K562 (cell line): ENCODE results near the gene SRCAP. TPM values are rescaled to one million over a fixed set of nuclear protein-coding genes. Genes with fewer than 3 reads are reported as not detected.

Experiments
- ATAC-seq: fragments of 200-7000 bp; cut with Tn5 transposase; 3 replicates; pipeline ENCODE4 v1.9.1; 2020; ENCODE audit warnings: moderate library complexity
- BruUV-seq: library from RNA; stranded (reverse); fragments of 400-500 nt; replicated peaks from 2 replicates; lab custom pipeline; 2021; lab: Mats Ljungman, UMichigan
- CTCF ChIA-PET: fragments of 300-600 bp; formaldehyde crosslinking; extraction: SDS; loops from one replicate; lab custom pipeline; 2021; ENCODE audit warnings: low intra/inter-chr PET ratio; lab: Yijun Ruan, JAX
- POLR2A ChIA-PET: fragments of 300-600, 350-650 bp; sonication (Branson Sonifier 250); formaldehyde crosslinking; extraction: SDS; loops from one replicate; lab custom pipeline; 2021; ENCODE audit warnings: antibody characterized with exemption, inconsistent platforms; lab: Yijun Ruan, JAX
- DNase-seq, 4 experiments: peaks; one replicate each; pipeline versions ENCODE4 v3.0.0 to v3.0.0-alpha.2; 2011 to 2018; ENCODE audit warnings: low spot score in 3 of 4, mixed read lengths in 3 of 4; ENCODE audit errors: extremely low read depth in 1 of 4
- FAIRE-seq: peaks from 2 replicates; lab custom pipeline; 2011; peaks lifted over from hg19 to GRCh38; lab: Jason Lieb, UNC
- H2AFZ ChIP-seq: 2 replicates; pipeline ENCODE4 v1.6.0; 2011; ENCODE audit warnings: low read depth, low read length, control low read depth, inconsistent platforms
- H3K27ac ChIP-seq: fragments of 200-600 bp; 3 replicates; pipeline ENCODE4 v1.8.0; 2011; ENCODE audit warnings: low read depth, mild to moderate bottlenecking, control low read depth, inconsistent platforms, low read length, moderate library complexity, mixed read lengths; ENCODE audit errors: extremely low read depth
- H3K27me3 ChIP-seq, 2 experiments: fragments of 300-600 bp in 1 of 2; 2 replicates in 1 of 2; 3 replicates in 1 of 2; pipeline versions ENCODE4 v1.6.0 to v1.8.0; 2011; ENCODE audit warnings: inconsistent platforms in 2 of 2, low read length in 2 of 2, mild to moderate bottlenecking in 1 of 2, mixed read lengths in 1 of 2, moderate library complexity in 1 of 2; ENCODE audit not compliant: control insufficient read depth in 2 of 2, insufficient read depth in 2 of 2
- H3K36me3 ChIP-seq: fragments of 300-600 bp; 3 replicates; pipeline ENCODE4 v1.8.0; 2011; ENCODE audit warnings: mild to moderate bottlenecking, low read length, inconsistent platforms; ENCODE audit not compliant: control insufficient read depth, insufficient read depth
- H3K4me1 ChIP-seq, 2 experiments: fragments of 200-600 bp in 1 of 2; replicated peaks in 1 of 2; 2 replicates in 1 of 2; 3 replicates in 1 of 2; pipeline versions ENCODE4 v1.5.1 to v1.8.0; 2011; ENCODE audit warnings: inconsistent platforms in 2 of 2, low read length in 2 of 2, mild to moderate bottlenecking in 1 of 2, mixed read lengths in 1 of 2, moderate library complexity in 1 of 2; ENCODE audit not compliant: control insufficient read depth in 2 of 2, insufficient read depth in 2 of 2
- H3K4me2 ChIP-seq: 2 replicates; pipeline ENCODE4 v1.6.1; 2011; ENCODE audit warnings: low read length, control low read depth, inconsistent platforms, mixed read lengths; ENCODE audit not compliant: insufficient read depth
- H3K4me3 ChIP-seq: fragments of 200-600 bp; sonication (generic), shearing (Covaris generic); 2 replicates; pipeline ENCODE4 v1.5.1; 2016; ENCODE audit warnings: control low read depth, inconsistent platforms
- H3K79me2 ChIP-seq: fragments of 200-600 bp; 3 replicates; pipeline ENCODE4 v1.8.0; 2011; ENCODE audit warnings: low read length, inconsistent platforms; ENCODE audit not compliant: control insufficient read depth, insufficient read depth
- H3K9ac ChIP-seq, 2 experiments: 2 replicates each; pipeline versions ENCODE4 v1.6.0 to v1.6.1; 2011; ENCODE audit warnings: low read depth in 2 of 2, low read length in 2 of 2, control low read depth in 1 of 2, inconsistent platforms in 1 of 2, mild to moderate bottlenecking in 1 of 2, mixed read lengths in 1 of 2; ENCODE audit not compliant: insufficient read depth in 1 of 2
- H3K9me1 ChIP-seq: one replicate; pipeline ENCODE4 v1.6.0; 2011; ENCODE audit warnings: inconsistent platforms, mild to moderate bottlenecking, low read length, moderate library complexity; ENCODE audit not compliant: control insufficient read depth, insufficient read depth
- H3K9me3 ChIP-seq: replicated peaks from 2 replicates; pipeline ENCODE4 v1.5.1; 2011; ENCODE audit warnings: low read depth, low read length, inconsistent platforms; ENCODE audit not compliant: control insufficient read depth, insufficient read depth
- H4K20me1 ChIP-seq: replicated peaks from 2 replicates; pipeline ENCODE4 v1.6.1; 2011; ENCODE audit warnings: low read length, inconsistent platforms, mixed read lengths; ENCODE audit not compliant: control insufficient read depth, insufficient read depth
- BRD4 ChIP-seq: fragments of 200-600 bp; sonication (generic); IDR thresholded peaks from 2 replicates; pipeline ENCODE4 v1.6.1; 2017; ENCODE audit warnings: inconsistent platforms
- POLR2G ChIP-seq: fragments of 200-400 bp; formaldehyde crosslinking; IDR thresholded peaks from 2 replicates; pipeline ENCODE4 v1.6.1; 2017; ENCODE audit warnings: low read depth, mild to moderate bottlenecking, antibody characterized with exemption, low read length, moderate library complexity
- RBFOX2 ChIP-seq: fragments of 200-400 bp; formaldehyde crosslinking; IDR thresholded peaks from 2 replicates; pipeline ENCODE4 v1.6.1; 2017; ENCODE audit warnings: low read depth, mild to moderate bottlenecking, low read length, moderate library complexity
- WGBS: fragments of 100-300 bp; shearing (Covaris generic); methylation state at CpG from one replicate; pipeline ENCODE4 v1.1.6; 2016; ENCODE audit warnings: low coverage, mixed read lengths; ENCODE audit not compliant: insufficient coverage; ENCODE audit errors: missing lambda C conversion rate; 5-methylcytosine and 5-hydroxymethylcytosine counted together
- in situ Hi-C: fragments of 300-500 bp; cut with MboI; formaldehyde crosslinking; loops from 4 replicates; pipeline ENCODE4 v1.15.0; 2018; ENCODE audit warnings: inconsistent platforms, mixed read lengths
- intact Hi-C: fragments of 100-400 bp; cut with micrococcal nuclease; formaldehyde crosslinking; loops from 2 replicates; pipeline ENCODE4 v1.14.2; 2022
- polyA plus RNA-seq, 8 experiments: library from polyadenylated mRNA; depleted of rRNA in 4 of 8; stranded (reverse) in 5 of 8; unstranded in 3 of 8; fragments of >200 nt; fragmentation: Nextera tagmentation in 2 of 8; fragmentation: Illumina TruSeq in 1 of 8; extraction: Ambion mirVana in 2 of 8; extraction: Trizol in 1 of 8; gene quantifications; 2 replicates each; pipeline versions ENCODE4 v1.2.1 to v1.2.3, GENCODE V29; 2011 to 2014; ENCODE audit warnings: inconsistent platforms in 1 of 8, missing spikeins in 1 of 8
- total RNA-seq, 7 experiments: library from RNA; depleted of rRNA in 6 of 7; stranded (reverse); fragments of >200 nt in 6 of 7; fragmentation: Illumina TruSeq in 2 of 7; extraction: Trizol in 2 of 7; gene quantifications; 2 replicates each; pipeline versions ENCODE4 v1.2.1 to v1.2.3, GENCODE V29; 2011 to 2021; ENCODE audit warnings: low replicate concordance in 1 of 7

SRCAP gene
- total and polyA plus RNA-seq, 9 of the 15 experiments (the other 6 are each of a cell fraction or from before 2014, with no cell fraction given) = 0.21 to 62.6 (median 5.8) TPM

DNA sequence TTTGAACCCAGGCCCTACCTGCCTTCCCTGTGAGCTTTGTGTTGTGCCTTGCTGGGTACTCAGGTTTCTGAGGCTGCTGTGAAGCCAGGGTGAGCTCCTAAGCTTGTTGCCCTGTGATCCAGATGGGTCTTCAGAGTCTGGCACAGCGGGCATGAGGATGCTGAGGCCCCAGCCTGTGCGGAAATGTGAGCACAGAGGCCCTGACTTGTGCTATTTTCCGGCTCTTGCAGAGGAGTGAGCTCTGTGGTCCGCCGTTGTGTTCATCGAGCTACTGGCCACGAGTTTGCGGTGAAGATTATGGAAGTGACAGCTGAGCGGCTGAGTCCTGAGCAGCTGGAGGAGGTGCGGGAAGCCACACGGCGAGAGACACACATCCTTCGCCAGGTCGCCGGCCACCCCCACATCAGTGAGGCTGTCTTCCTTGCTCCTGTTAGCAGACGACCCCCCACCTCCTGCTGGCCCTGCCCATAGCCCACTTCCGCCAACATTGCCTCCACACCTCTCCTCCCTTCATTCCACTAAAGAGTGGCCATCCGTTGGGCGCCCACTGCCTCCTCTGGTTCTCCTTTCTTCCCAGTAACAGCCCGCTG is 52.0 kb downstream of the SRCAP start:
- H3K27me3 ChIP-seq = no peaks in the 10 kb centered on the region

DNA sequence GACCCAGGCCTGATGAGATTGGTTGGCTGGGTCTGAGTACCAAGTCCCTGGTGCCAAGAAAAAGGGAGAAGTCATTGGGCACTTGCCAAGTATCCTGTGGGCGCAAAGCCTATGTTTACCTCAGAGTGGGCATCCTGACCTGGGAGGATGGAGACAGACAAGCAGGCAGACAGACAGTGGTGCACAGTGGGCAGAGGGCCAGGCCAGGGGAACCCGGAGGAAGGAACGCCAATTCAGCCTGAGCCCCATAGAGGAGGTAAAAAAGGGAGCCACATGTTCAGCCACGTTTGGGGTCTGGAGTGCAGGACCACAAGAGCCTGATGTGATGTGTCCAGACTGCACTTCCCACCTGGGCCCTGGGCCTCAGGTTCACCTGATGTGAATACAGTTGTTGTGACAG is 54.6 kb downstream of the SRCAP start:
- no peak for FAIRE-seq
- WGBS = 87% methylated on average over 4 of the region's 4 CpGs
- no peak overlapping the region for H2AFZ ChIP-seq
- intact Hi-C loops = no loop called here
- no peak for TF ChIP-seq RBFOX2
- TF ChIP-seq, all 486 proteins: peak for 0
- peaks cover 2 to 8% of the 10 kb centered on the region in 2 experiments; a peak in 2 of 5 replicates for H3K4me1 ChIP-seq
- H3K79me2 ChIP-seq = peaks cover 24% of the 10 kb centered on the region
- no peaks in the 10 kb centered on the region for H3K9me1 ChIP-seq
- no peak overlapping the region for H3K4me2 ChIP-seq
- no peak for DNase-seq
- BruUV-seq = no TSS peak
- ChIA-PET POLR2A (no interaction called here), CTCF (no interaction called here)
- H3K27me3 ChIP-seq = no peaks in the 10 kb centered on the region
- peak overlapping the region in 1 of 2 experiments; percentile 45; a peak in 1 of 4 replicates for H3K9ac ChIP-seq
- no peak overlapping the region for H3K27ac ChIP-seq
- no peak overlapping the region for H3K4me3 ChIP-seq
- in situ Hi-C loops = no loop called here
- H3K9me3 ChIP-seq = no peaks in the 10 kb centered on the region
- H4K20me1 ChIP-seq = no peaks in the 10 kb centered on the region
- ATAC-seq = no peak
- H3K36me3 ChIP-seq = peaks cover 83% of the 10 kb centered on the region; the same call in 2 of the 3 replicates

More for the DNA sequence above, 52.0 kb downstream of the SRCAP start:
- Histone ChIP-seq H3K9ac (peak overlapping the region in 1 of 2 experiments; percentile 33; a peak in 1 of 4 replicates), H3K79me2 (peaks cover 27% of the 10 kb centered on the region), H3K9me3 (no peaks in the 10 kb centered on the region), H3K27ac (no peak overlapping the region), H3K4me3 (no peak overlapping the region), H4K20me1 (no peaks in the 10 kb centered on the region), H2AFZ (no peak overlapping the region)
- in situ Hi-C loops = no loop called here
- ATAC-seq = no peak
- 89% methylated on average over 16 of the region's 20 CpGs for WGBS
- ChIA-PET CTCF (no interaction called here), POLR2A (interaction anchor here (1.0 to 2.9 kb wide), 7 partner anchors 9 to 59 kb away, joined by 3 to 28 read pairs (median 3); no protein-coding TSS in a partner anchor)
- no TSS peak for BruUV-seq
- no peak for DNase-seq
- TF ChIP-seq RBFOX2 (peak; percentile 49), BRD4 (no peak), POLR2G (0 out of 2 replicates have a peak, but pooled peaks have one; percentile 36)
- TF ChIP-seq, all 486 proteins: peak for 2
- no peak for FAIRE-seq
- no peak overlapping the region for H3K4me2 ChIP-seq
- peaks cover 8 to 14% of the 10 kb centered on the region in 2 experiments; a peak in 4 of 5 replicates for H3K4me1 ChIP-seq
- no peaks in the 10 kb centered on the region for H3K9me1 ChIP-seq
- H3K36me3 ChIP-seq = peaks cover 59% of the 10 kb centered on the region; the same call in 2 of the 3 replicates
- intact Hi-C loops = no loop called here
